T-cell (primary cell): ENCODE results near the gene MAGI3. TPM values are rescaled to one million over a fixed set of nuclear protein-coding genes. Genes with fewer than 3 reads are reported as not detected.
"Not testable (repeated sequence)": the region's sequence is repeated elsewhere in the genome, so short reads cannot be mapped to it uniquely, and the experiment has no call there.

ENCODE experiments used
- ATAC-seq, 4 experiments: fragments of 200-7000 bp in 3 of 4; fragments of 150-1000 bp in 1 of 4; cut with Tn5 transposase; replicated peaks in 1 of 4; 1 replicate in 3 of 4; 2 replicates in 1 of 4; pipeline ENCODE4 v1.10.0; 2021; ENCODE audit warnings: moderate library complexity in 3 of 4, mild to moderate bottlenecking in 2 of 4, moderate number of reproducible peaks in 1 of 4
- CTCF ChIA-PET, 2 donors: fragments of 300-600 bp; sonication (Branson Sonifier 250); formaldehyde crosslinking; loops; one replicate each; lab custom pipeline; 2022; ENCODE audit warnings: antibody characterized with exemption in 2 of 2; lab: Charles Lee
- POLR2A ChIA-PET, 2 donors: fragments of 300-600 bp; sonication (Branson Sonifier 250); formaldehyde crosslinking; loops; one replicate each; lab custom pipeline; 2022; ENCODE audit warnings: antibody characterized with exemption in 2 of 2; lab: Charles Lee
- DNase-seq, 35 experiments: peaks; one replicate each; pipeline versions ENCODE4 v3.0.0 to v3.0.0-alpha.2; 2013 to 2023
- H3K27ac ChIP-seq: one replicate; pipeline ENCODE4 v1.5.1; 2013; ENCODE audit warnings: low read length
- H3K27me3 ChIP-seq, 2 experiments: replicated peaks in 1 of 2; 1 replicate in 1 of 2; 2 replicates in 1 of 2; pipeline versions ENCODE4 v1.6.1 to v1.7.0; 2013; ENCODE audit warnings: low read length in 1 of 2, mixed read lengths in 1 of 2; ENCODE audit not compliant: control insufficient read depth in 2 of 2, insufficient read depth in 2 of 2; ENCODE audit errors: extremely low read depth in 1 of 2
- H3K36me3 ChIP-seq, 2 donors: 1 replicate in 1 of 2; 2 replicates in 1 of 2; pipeline versions ENCODE4 v1.6.1 to v1.7.0; 2013; ENCODE audit warnings: low read length in 1 of 2; ENCODE audit not compliant: control insufficient read depth in 2 of 2, insufficient read depth in 1 of 2; ENCODE audit errors: extremely low read depth in 1 of 2
- H3K4me1 ChIP-seq, 2 experiments: 1 replicate in 1 of 2; 2 replicates in 1 of 2; pipeline versions ENCODE4 v1.6.1 to v1.7.0; 2013; ENCODE audit warnings: low read length in 2 of 2, mixed read lengths in 1 of 2; ENCODE audit not compliant: insufficient read depth in 2 of 2, control insufficient read depth in 1 of 2; ENCODE audit errors: extremely low read depth in 1 of 2
- H3K4me3 ChIP-seq, 2 donors: 1 replicate in 1 of 2; 2 replicates in 1 of 2; pipeline versions ENCODE4 v1.5.1 to v1.7.0; 2013; ENCODE audit warnings: mild to moderate bottlenecking in 2 of 2, low read length in 1 of 2, moderate library complexity in 1 of 2; ENCODE audit not compliant: control insufficient read depth in 1 of 2; ENCODE audit errors: extremely low read depth in 1 of 2
- H3K9me3 ChIP-seq: 2 replicates; pipeline ENCODE4 v1.7.0; 2013
- H3K27ac Mint-ChIP-seq, 2 donors: one replicate each; pipeline ENCODE4 v1.8.0; 2020 to 2021; ENCODE audit warnings: mild to moderate bottlenecking in 2 of 2, mixed read lengths in 2 of 2
- H3K27me3 Mint-ChIP-seq, 2 donors: one replicate each; pipeline ENCODE4 v1.8.0; 2021 to 2022; ENCODE audit warnings: mixed read lengths in 2 of 2
- H3K36me3 Mint-ChIP-seq: one replicate; pipeline ENCODE4 v1.8.0; 2021; ENCODE audit warnings: mixed read lengths
- H3K4me1 Mint-ChIP-seq, 3 donors: one replicate each; pipeline ENCODE4 v1.8.0; 2020 to 2022; ENCODE audit warnings: mixed read lengths in 3 of 3, mild to moderate bottlenecking in 1 of 3
- H3K4me3 Mint-ChIP-seq, 3 donors: one replicate each; pipeline ENCODE4 v1.8.0; 2020 to 2022; ENCODE audit warnings: mild to moderate bottlenecking in 3 of 3, mixed read lengths in 3 of 3, moderate library complexity in 3 of 3
- H3K9me3 Mint-ChIP-seq, 3 donors: one replicate each; pipeline ENCODE4 v1.8.0; 2020 to 2022; ENCODE audit warnings: mixed read lengths in 3 of 3
- WGBS: methylation state at CpG from one replicate; pipeline ENCODE4 v1.1.5; 2013; ENCODE audit warnings: missing lambda C conversion rate; ENCODE audit not compliant: insufficient coverage; 5-methylcytosine and 5-hydroxymethylcytosine counted together
- total RNA-seq, 35 experiments: library from RNA in 6 of 35; stranded (reverse) in 6 of 35; fragments of 120-200 nt in 1 of 35; gene quantifications; one replicate each; pipeline versions ENCODE4 v1.2.1 to v1.2.4 and lab custom pipeline; 2013 to 2026

The MAGI3 gene
- total RNA-seq, 5 donors from 2014 or later (not counting 1 experiment from before 2014, with no cell fraction given): 4.5 to 8.1 (median 5.6) TPM

GRCh38 chr1:113416071-113416470, 25.8 kb downstream of the MAGI3 start:
- H3K4me3 ChIP-seq, H3K9me3 ChIP-seq, H3K4me1 Mint-ChIP-seq, H3K27ac ChIP-seq, ATAC-seq, H3K36me3 ChIP-seq, H3K27me3 ChIP-seq, H3K4me3 Mint-ChIP-seq, H3K27me3 Mint-ChIP-seq, DNase-seq, H3K4me1 ChIP-seq, H3K27ac Mint-ChIP-seq, H3K36me3 Mint-ChIP-seq: not testable (repeated sequence)
- CTCF ChIA-PET: interaction anchor here in 1 of 2 donors (0.7 kb wide), 1 partner anchor 1698 kb away, joined by 3 read pairs; no protein-coding TSS in a partner anchor
- POLR2A ChIA-PET: interaction anchor here in 1 of 2 donors (0.8 kb wide), 1 partner anchor 1054 kb away, joined by 4 read pairs; no protein-coding TSS in a partner anchor
- peaks cover 0 to 13% (median 2%) of the 10 kb centered on the region in 3 donors for H3K9me3 Mint-ChIP-seq

- H3K27me3 Mint-ChIP-seq: no peaks in the 10 kb centered on the region
These were observed 26.2 kb downstream of the MAGI3 start for GRCh38 chr1:113416496-113416895.

GRCh38 chr1:113422315-113423068, 32.2 kb downstream of the MAGI3 start:
- POLR2A ChIA-PET: no interaction called here
- H3K9me3 Mint-ChIP-seq: peaks cover 0 to 7% (median 2%) of the 10 kb centered on the region in 3 donors
- ATAC-seq (no peak), DNase-seq (no peak)
- H3K36me3 Mint-ChIP-seq: peaks cover 9% of the 10 kb centered on the region
- no peak overlapping the region for H3K4me3 Mint-ChIP-seq
- H3K36me3 ChIP-seq: no peaks in the 10 kb centered on the region
- H3K4me1 Mint-ChIP-seq: peaks cover 0 to 12% (median 0%) of the 10 kb centered on the region in 3 donors
- CTCF ChIA-PET: no interaction called here
- WGBS: 98% methylated on average over 21 of the region's 26 CpGs
- peaks cover 3% of the 10 kb centered on the region for H3K9me3 ChIP-seq
- no peaks in the 10 kb centered on the region for H3K4me1 ChIP-seq
- no peak overlapping the region for H3K27ac Mint-ChIP-seq
- no peaks in the 10 kb centered on the region for H3K27me3 Mint-ChIP-seq
- no peak overlapping the region for H3K27ac ChIP-seq
- H3K27me3 ChIP-seq: peaks cover 0 to 4% of the 10 kb centered on the region in 2 experiments
- H3K4me3 ChIP-seq: no peak overlapping the region

More at GRCh38 chr1:113416496-113416895, 26.2 kb downstream of the MAGI3 start:
- CTCF ChIA-PET: interaction anchor here in 1 of 2 donors (0.7 kb wide), 1 partner anchor 1698 kb away, joined by 3 read pairs; no protein-coding TSS in a partner anchor
- peaks cover 0 to 10% (median 3%) of the 10 kb centered on the region in 3 donors for H3K4me1 Mint-ChIP-seq
- Histone ChIP-seq H3K27me3 (no peaks in the 10 kb centered on the region), H3K36me3 (no peaks in the 10 kb centered on the region), H3K4me3 (no peak overlapping the region), H3K27ac (no peak overlapping the region), H3K9me3 (no peaks in the 10 kb centered on the region), H3K4me1 (no peaks in the 10 kb centered on the region)
- POLR2A ChIA-PET: no interaction called here
- DNase-seq (no peak), ATAC-seq (no peak)
- no peak overlapping the region for H3K4me3 Mint-ChIP-seq
- peaks cover 4% of the 10 kb centered on the region for H3K36me3 Mint-ChIP-seq
- H3K27ac Mint-ChIP-seq: no peak overlapping the region
- 100% methylated on average over 1 of the region's 2 CpGs for WGBS
- peaks cover 0 to 13% (median 2%) of the 10 kb centered on the region in 3 donors for H3K9me3 Mint-ChIP-seq

GRCh38 chr1:113423826-113424225, 33.5 kb downstream of the MAGI3 start:
- no peak overlapping the region for H3K27ac Mint-ChIP-seq
- DNase-seq: no peak
- WGBS: over 99% methylated on average over 10 of the region's 14 CpGs
- Histone ChIP-seq H3K4me1 (no peaks in the 10 kb centered on the region), H3K36me3 (no peaks in the 10 kb centered on the region), H3K4me3 (no peak overlapping the region), H3K27ac (no peak overlapping the region), H3K27me3 (peaks cover 0 to 4% of the 10 kb centered on the region in 2 experiments), H3K9me3 (peaks cover 3% of the 10 kb centered on the region)
- H3K4me1 Mint-ChIP-seq: peaks cover 0 to 12% (median 0%) of the 10 kb centered on the region in 3 donors
- peaks cover 9% of the 10 kb centered on the region for H3K36me3 Mint-ChIP-seq
- CTCF ChIA-PET: no interaction called here
- H3K4me3 Mint-ChIP-seq: no peak overlapping the region
- peaks cover 0 to 7% (median 2%) of the 10 kb centered on the region in 3 donors for H3K9me3 Mint-ChIP-seq
- ATAC-seq: no peak
- POLR2A ChIA-PET: no interaction called here
- no peaks in the 10 kb centered on the region for H3K27me3 Mint-ChIP-seq

- Mint-ChIP-seq H3K36me3 (no peaks in the 10 kb centered on the region), H3K9me3 (peaks cover 0 to 3% (median 0%) of the 10 kb centered on the region in 3 donors), H3K27ac (no peak overlapping the region), H3K4me3 (no peak overlapping the region), H3K27me3 (no peaks in the 10 kb centered on the region), H3K4me1 (peaks cover 0 to 5% (median 0%) of the 10 kb centered on the region in 3 donors)
- CTCF ChIA-PET: no interaction called here
- POLR2A ChIA-PET: no interaction called here
- no peaks in the 10 kb centered on the region for H3K4me1 ChIP-seq
- DNase-seq (no peak), ATAC-seq (no peak)
- H3K27ac ChIP-seq: no peak overlapping the region
- H3K9me3 ChIP-seq: peaks cover 3% of the 10 kb centered on the region
- H3K36me3 ChIP-seq: no peaks in the 10 kb centered on the region
- 93% methylated on average over 3 of the region's 3 CpGs for WGBS
- no peak overlapping the region for H3K4me3 ChIP-seq
- no peaks in the 10 kb centered on the region for H3K27me3 ChIP-seq
These were observed 39.3 kb downstream of the MAGI3 start for GRCh38 chr1:113429461-113430153.

- H3K4me3 Mint-ChIP-seq: no peak overlapping the region
These were observed 42.9 kb downstream of the MAGI3 start for GRCh38 chr1:113433184-113433583.

More at GRCh38 chr1:113433184-113433583, 42.9 kb downstream of the MAGI3 start:
- H3K36me3 Mint-ChIP-seq: no peaks in the 10 kb centered on the region
- no peak for ATAC-seq
- no peak overlapping the region for H3K4me3 ChIP-seq
- no peak overlapping the region for H3K27ac ChIP-seq
- no peaks in the 10 kb centered on the region for H3K36me3 ChIP-seq
- H3K4me1 Mint-ChIP-seq: peaks cover 0 to 5% (median 0%) of the 10 kb centered on the region in 3 donors
- ChIA-PET CTCF (interaction anchor here in 1 of 2 donors (0.6 kb wide), 1 partner anchor 1745 kb away, joined by 6 read pairs; no protein-coding TSS in a partner anchor), POLR2A (no interaction called here)
- H3K27me3 ChIP-seq: no peaks in the 10 kb centered on the region
- H3K9me3 Mint-ChIP-seq: no peaks in the 10 kb centered on the region
- no peaks in the 10 kb centered on the region for H3K4me1 ChIP-seq
- H3K27ac Mint-ChIP-seq: no peak overlapping the region
- H3K9me3 ChIP-seq: no peaks in the 10 kb centered on the region
- H3K27me3 Mint-ChIP-seq: no peaks in the 10 kb centered on the region
- DNase-seq: no peak
